Astrocyte of the cerebellum (primary cell): ENCODE measurements around the gene MTSS2.

Experiments
- DNase-seq: peaks from one replicate; pipeline ENCODE4 v3.0.0-alpha.2; 2011; ENCODE audit warnings: low read depth
- H3K4me3 ChIP-seq: 2 replicates; pipeline ENCODE4 v1.5.1; 2011; ENCODE audit warnings: mild to moderate bottlenecking, low read depth, low read length, moderate library complexity
- in situ Hi-C: cut with HindIII; loops from 2 replicates; pipeline ENCODE4 v1.10.0; 2017; ENCODE audit warnings: low sequenced_read_pairs
- TF ChIP-seq, protein P1 (sequence below): IDR thresholded peaks from 2 replicates; pipeline ENCODE4 v1.5.1; 2012; ENCODE audit warnings: low read length, low read depth, moderate library complexity, mild to moderate bottlenecking; ENCODE audit errors: missing control alignments

Gene MTSS2

DNA sequence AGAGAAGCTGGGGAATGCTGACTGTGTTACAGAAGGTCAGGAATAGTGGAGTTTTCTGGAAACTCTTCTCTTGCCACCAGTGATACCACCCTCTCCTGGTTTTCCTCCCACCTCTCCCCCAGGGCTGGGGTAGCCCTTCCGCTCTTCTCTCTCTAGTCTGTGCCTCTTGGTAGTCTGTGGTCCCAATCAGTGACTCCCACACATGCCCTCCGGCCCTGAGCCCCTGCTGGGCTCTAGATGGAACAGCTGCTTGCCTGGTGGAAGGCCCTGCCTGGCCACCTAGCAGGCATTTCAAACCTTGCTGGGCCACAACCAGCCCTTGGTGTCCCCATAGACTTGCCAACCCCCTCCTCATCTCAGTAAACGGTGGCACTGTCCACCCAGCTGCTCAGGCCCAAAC lies 15.2 kb upstream of the MTSS2 start:
- H3K4me3 ChIP-seq = no peak overlapping the region
- TF ChIP-seq, protein P1, sequence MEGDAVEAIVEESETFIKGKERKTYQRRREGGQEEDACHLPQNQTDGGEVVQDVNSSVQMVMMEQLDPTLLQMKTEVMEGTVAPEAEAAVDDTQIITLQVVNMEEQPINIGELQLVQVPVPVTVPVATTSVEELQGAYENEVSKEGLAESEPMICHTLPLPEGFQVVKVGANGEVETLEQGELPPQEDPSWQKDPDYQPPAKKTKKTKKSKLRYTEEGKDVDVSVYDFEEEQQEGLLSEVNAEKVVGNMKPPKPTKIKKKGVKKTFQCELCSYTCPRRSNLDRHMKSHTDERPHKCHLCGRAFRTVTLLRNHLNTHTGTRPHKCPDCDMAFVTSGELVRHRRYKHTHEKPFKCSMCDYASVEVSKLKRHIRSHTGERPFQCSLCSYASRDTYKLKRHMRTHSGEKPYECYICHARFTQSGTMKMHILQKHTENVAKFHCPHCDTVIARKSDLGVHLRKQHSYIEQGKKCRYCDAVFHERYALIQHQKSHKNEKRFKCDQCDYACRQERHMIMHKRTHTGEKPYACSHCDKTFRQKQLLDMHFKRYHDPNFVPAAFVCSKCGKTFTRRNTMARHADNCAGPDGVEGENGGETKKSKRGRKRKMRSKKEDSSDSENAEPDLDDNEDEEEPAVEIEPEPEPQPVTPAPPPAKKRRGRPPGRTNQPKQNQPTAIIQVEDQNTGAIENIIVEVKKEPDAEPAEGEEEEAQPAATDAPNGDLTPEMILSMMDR = peak; percentile 5
- in situ Hi-C loops = no loop called here
- DNase-seq = no peak

DNA sequence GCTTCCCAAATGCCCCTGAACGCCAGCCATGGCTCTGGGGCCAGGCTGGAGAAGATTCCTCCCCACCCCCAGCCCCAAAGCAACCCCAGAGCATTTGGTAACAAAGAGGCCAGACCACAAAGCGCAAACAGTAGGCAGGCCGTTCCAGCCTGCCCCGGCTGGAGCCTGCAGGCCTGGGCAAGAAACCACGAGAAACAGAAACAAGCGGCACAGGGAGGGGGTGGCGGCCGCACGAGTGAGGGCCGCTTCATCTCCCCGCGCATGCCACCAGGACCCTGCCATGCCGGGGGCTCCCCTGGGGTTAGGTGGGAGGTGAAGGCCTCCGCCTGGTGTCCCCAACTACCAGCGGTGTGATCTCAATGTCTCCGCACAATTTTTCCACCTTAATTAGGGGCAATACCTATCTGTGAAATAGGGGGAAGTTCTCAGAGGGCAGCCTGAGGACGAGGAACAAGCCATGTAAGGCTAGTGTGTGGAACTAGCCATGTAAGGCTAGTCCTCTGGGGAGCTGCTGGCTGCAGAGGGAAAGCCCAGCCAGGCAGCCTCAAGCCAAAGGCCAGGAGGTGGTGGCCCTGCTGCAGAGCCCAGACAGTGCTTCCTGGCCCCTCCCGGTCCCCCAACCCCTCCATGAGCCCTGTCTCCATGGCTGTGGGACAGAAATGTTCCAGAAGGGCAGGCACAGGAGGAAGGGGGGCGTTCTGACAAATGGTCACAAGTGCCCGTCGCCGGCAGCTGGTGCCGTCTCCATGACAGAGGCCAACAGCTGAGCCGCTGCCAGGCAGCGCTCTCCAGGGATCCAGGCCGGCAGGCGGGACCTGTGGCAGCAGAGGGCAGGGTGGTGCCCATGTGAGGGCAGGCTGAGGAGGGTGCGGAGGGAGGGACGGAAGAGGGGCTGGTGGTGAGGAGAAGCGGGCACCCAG lies 14.5 kb upstream of the MTSS2 start:
- no peak overlapping the region for H3K4me3 ChIP-seq
- TF ChIP-seq, protein P1 = no peak
- peak; percentile 27 for DNase-seq
- in situ Hi-C loops = no loop called here

DNA sequence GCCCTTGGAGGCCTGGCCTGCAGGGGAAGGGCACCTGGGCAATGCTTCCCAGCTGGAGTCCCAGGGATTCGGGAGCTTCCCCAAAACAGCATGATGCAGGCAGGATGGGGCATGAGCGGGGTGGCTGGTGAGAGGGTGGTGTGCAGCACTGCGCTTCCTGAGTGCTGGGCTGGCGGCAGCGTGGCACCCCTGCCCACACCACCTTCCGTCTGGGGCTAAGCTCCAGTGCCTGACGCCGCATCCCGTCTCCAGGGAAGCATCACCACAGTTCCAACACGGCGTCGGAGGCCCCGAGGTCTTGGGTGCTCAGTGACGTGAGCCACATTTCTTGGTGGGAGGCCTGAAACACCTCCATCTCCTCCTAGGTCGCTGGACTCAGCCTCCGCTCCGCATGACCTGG lies 13.8 kb upstream of the MTSS2 start:
- no peak overlapping the region for H3K4me3 ChIP-seq
- no peak for DNase-seq
- in situ Hi-C loops = loop anchor here (5.0 kb wide), 1 partner anchor 63 kb away; no protein-coding TSS in a partner anchor
- TF ChIP-seq, protein P1 = no peak

DNA sequence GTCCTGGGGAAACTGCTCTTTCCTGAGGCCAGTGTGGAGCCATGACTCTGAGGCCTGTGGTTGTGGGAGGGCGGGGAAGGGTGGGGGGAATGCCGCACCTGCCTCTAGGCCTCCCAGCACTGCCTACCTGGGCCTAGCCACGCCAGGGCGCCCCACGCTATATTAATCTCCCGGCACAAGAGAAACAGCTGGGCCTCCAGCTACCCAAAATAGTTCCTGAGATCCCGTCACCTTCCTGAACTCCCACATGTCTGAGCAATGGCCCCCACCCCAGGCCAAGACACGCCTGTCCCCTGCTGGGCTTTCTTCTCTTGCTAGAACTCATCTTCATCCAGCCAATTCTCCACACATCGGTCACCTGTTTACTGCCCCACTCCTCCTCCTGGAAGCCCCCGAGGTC lies 13.0 kb upstream of the MTSS2 start:
- TF ChIP-seq, protein P1 = no peak
- DNase-seq = no peak
- no peak overlapping the region for H3K4me3 ChIP-seq
- in situ Hi-C loops = loop anchor here (5.0 kb wide), 1 partner anchor 63 kb away; no protein-coding TSS in a partner anchor

DNA sequence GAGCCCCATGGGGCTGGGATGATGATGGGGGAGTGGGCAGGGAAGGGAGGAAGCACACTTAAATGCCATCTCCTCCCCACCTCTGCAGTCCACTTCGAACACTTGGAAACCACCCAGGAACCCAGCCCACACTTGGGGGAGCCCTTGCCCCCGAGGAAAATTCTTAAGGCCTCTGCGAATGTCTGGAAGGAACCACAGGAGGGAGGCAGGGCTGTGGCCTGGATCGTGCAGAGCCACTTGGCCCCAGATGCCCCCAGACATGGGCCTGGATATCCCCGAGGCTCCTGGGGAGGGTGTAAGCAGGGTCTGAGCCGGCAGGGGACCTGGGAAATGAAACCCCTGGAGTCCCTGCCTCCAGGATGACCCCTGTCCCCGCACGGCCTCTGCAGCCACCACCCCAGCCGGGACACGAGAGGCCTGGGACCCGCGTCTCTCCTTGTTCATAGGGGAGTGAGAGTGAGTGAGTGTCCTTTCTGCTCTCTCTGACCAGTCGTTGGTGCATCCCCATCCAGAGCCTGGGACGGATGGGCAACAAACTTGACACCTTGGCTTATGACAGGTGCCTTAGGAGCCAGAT lies 11.8 kb upstream of the MTSS2 start:
- TF ChIP-seq, protein P1 = peak; percentile 10
- DNase-seq = peak; percentile 49
- in situ Hi-C loops = loop anchor here (5.0 kb wide), 1 partner anchor 65 kb away; no protein-coding TSS in a partner anchor
- no peak overlapping the region for H3K4me3 ChIP-seq

DNA sequence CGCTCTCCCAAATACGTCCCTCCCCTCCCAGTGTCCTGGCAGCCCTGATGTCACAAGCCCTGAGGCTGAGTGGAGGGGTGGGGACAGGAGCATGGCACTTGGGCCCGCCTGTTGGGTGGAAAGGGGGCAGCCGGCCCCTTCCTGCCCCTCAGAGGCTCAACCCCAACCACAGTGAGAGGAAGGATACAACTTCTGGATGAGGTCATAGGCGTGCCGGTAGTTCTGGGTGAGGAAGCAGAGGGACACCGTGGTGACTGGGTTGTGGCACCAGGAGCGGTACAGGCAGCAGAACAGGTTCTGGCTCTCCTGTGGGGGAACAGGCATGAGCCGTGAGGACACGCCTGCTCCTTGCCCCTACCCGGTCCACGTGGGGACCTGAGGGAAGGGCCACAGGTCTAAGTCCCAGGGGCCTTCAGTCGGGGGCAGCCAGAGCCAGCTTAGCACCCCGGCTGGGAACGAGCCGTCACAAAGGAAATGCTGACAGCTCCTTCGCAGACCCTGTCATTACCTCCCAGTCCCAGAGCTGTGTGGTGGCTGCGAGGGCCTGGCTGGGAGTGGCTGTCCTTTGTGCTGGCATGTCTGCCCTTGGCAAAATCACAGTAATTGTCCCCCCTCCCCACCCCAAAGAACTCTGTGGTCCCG lies 11.2 kb upstream of the MTSS2 start:
- H3K4me3 ChIP-seq = no peak overlapping the region
- DNase-seq = no peak
- in situ Hi-C loops = loop anchor here (5.0 kb wide), 1 partner anchor 65 kb away; no protein-coding TSS in a partner anchor
- TF ChIP-seq, protein P1 = no peak
